Measurements from ENCODE around the gene ARRB2.

- TF ChIP-seq POLR2AphosphoS5 (IDR thresholded peaks at IDR 0.05) (no peak), CTCF (IDR thresholded peaks at IDR 0.05) (no peak), EP300 (IDR thresholded peaks at IDR 0.05) (no peak)
Observed at GRCh38 chr17:4748686-4749085, 38.3 kb downstream of the ARRB2 start.

All from suprapubic skin (tissue), 4 donors.